Trophoblast cell (in vitro differentiated cells and primary cell): ENCODE measurements around the gene BTN3A1.

Source experiments
- DNase-seq, 2 donors: peaks; one replicate each; pipeline ENCODE4 v3.0.0-alpha.2; 2016
- H2AFZ ChIP-seq: 2 replicates; pipeline ENCODE4 v1.6.1; 2013; ENCODE audit warnings: low read length, moderate library complexity, mild to moderate bottlenecking; ENCODE audit not compliant: insufficient read depth, poor library complexity
- H2AK5ac ChIP-seq: 2 replicates; pipeline ENCODE4 v1.6.1; 2013; ENCODE audit warnings: mild to moderate bottlenecking, low read length
- H2BK120ac ChIP-seq: 2 replicates; pipeline ENCODE4 v1.6.1; 2013; ENCODE audit warnings: low read length, mild to moderate bottlenecking, moderate library complexity; ENCODE audit not compliant: insufficient read depth, poor library complexity
- H2BK12ac ChIP-seq: 2 replicates; pipeline ENCODE4 v1.6.1; 2013; ENCODE audit warnings: mild to moderate bottlenecking, low read length, moderate library complexity
- H2BK5ac ChIP-seq: 2 replicates; pipeline ENCODE4 v1.6.1; 2013; ENCODE audit warnings: low read length, low read depth, moderate library complexity, mild to moderate bottlenecking; ENCODE audit not compliant: poor library complexity
- H3K14ac ChIP-seq: 2 replicates; pipeline ENCODE4 v1.6.1; 2013; ENCODE audit warnings: mild to moderate bottlenecking, low read length
- H3K18ac ChIP-seq: 2 replicates; pipeline ENCODE4 v1.6.1; 2013; ENCODE audit warnings: mild to moderate bottlenecking, low read length
- H3K23ac ChIP-seq: 2 replicates; pipeline ENCODE4 v1.6.1; 2013; ENCODE audit warnings: low read length
- H3K27ac ChIP-seq: 2 replicates; pipeline ENCODE4 v1.5.1; 2013; ENCODE audit warnings: low read depth, mild to moderate bottlenecking, inconsistent platforms, low read length, moderate library complexity
- H3K27me3 ChIP-seq: 2 replicates; pipeline ENCODE4 v1.6.1; 2013; ENCODE audit warnings: inconsistent platforms, mild to moderate bottlenecking, low read length, moderate library complexity; ENCODE audit not compliant: insufficient read depth
- H3K36me3 ChIP-seq, 2 experiments: 1 replicate in 1 of 2; 2 replicates in 1 of 2; pipeline ENCODE4 v1.6.1; 2013; ENCODE audit warnings: low read length in 2 of 2, mild to moderate bottlenecking in 2 of 2, moderate library complexity in 1 of 2; ENCODE audit not compliant: insufficient read depth in 2 of 2, control insufficient read depth in 1 of 2
- H3K4ac ChIP-seq: 2 replicates; pipeline ENCODE4 v1.6.1; 2013; ENCODE audit warnings: low read depth, mild to moderate bottlenecking, low read length, moderate library complexity
- H3K4me1 ChIP-seq, 2 experiments: 1 replicate in 1 of 2; 2 replicates in 1 of 2; pipeline ENCODE4 v1.6.1; 2013; ENCODE audit warnings: low read length in 2 of 2, mild to moderate bottlenecking in 2 of 2, moderate library complexity in 1 of 2; ENCODE audit not compliant: insufficient read depth in 2 of 2, control insufficient read depth in 1 of 2
- H3K4me2 ChIP-seq: 2 replicates; pipeline ENCODE4 v1.6.1; 2013; ENCODE audit warnings: inconsistent platforms, mild to moderate bottlenecking, low read length, moderate library complexity
- H3K4me3 ChIP-seq: 2 replicates; pipeline ENCODE4 v1.5.1; 2013; ENCODE audit warnings: mild to moderate bottlenecking, low read depth, low read length, inconsistent platforms
- H3K79me1 ChIP-seq: one replicate; pipeline ENCODE4 v1.6.1; 2013; ENCODE audit warnings: low read length
- H3K79me2 ChIP-seq: 2 replicates; pipeline ENCODE4 v1.6.1; 2013; ENCODE audit warnings: low read length, mild to moderate bottlenecking; ENCODE audit not compliant: control insufficient read depth, insufficient read depth, poor library complexity
- H3K9ac ChIP-seq: 2 replicates; pipeline ENCODE4 v1.6.1; 2013; ENCODE audit warnings: mild to moderate bottlenecking, low read length
- H3K9me3 ChIP-seq: 2 replicates; pipeline ENCODE4 v1.6.1; 2013; ENCODE audit warnings: low read depth, mild to moderate bottlenecking, control low read depth, inconsistent platforms, low read length; ENCODE audit not compliant: insufficient read depth
- H4K12ac ChIP-seq: 2 replicates; pipeline ENCODE4 v1.6.1; 2013; ENCODE audit warnings: low read depth, mild to moderate bottlenecking, low read length, moderate library complexity
- H4K8ac ChIP-seq: 2 replicates; pipeline ENCODE4 v1.6.1; 2013; ENCODE audit warnings: low read depth, mild to moderate bottlenecking, low read length, moderate library complexity
- H4K91ac ChIP-seq: one replicate; pipeline ENCODE4 v1.6.1; 2013; ENCODE audit warnings: low read depth, mild to moderate bottlenecking, low read length, moderate library complexity
- WGBS: extraction: QIAGEN DNeasy Blood & Tissue Kit; methylation state at CpG from one replicate; pipeline ENCODE4 v1.1.7; 2013; ENCODE audit warnings: missing lambda C conversion rate; ENCODE audit not compliant: insufficient read length, insufficient coverage; ENCODE audit errors: extremely low coverage; 5-methylcytosine and 5-hydroxymethylcytosine counted together

BTN3A1 gene

DNA sequence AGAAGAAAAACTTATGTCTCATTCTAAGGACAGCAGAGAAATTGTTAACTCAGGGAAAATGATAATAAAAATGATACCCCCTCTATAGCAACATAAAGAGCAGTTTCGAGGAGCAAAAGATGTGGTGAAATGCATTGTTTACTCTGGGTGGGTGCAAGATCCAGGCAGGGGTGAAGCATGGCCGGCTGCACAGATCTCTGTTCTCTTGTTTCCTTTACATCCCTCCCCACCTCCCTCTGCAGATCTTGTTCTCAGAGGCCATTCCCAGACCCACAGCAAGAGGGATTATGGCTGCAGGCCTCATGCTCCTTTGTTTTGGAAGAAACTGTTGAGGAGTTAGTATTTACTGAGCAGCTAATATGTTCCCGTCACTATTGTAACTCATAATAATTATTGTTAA, 1.8 kb downstream of the BTN3A1 start:
- DNase-seq: no peak
- Histone ChIP-seq H3K79me1 (no peaks in the 10 kb centered on the region), H3K9ac (no peak overlapping the region), H2BK12ac (no peak overlapping the region), H2BK120ac (no peak overlapping the region), H3K9me3 (no peaks in the 10 kb centered on the region), H3K4me2 (no peak overlapping the region), H3K23ac (no peak overlapping the region), H3K36me3 (no peaks in the 10 kb centered on the region), H3K4me3 (no peak overlapping the region), H3K18ac (no peak overlapping the region), H3K79me2 (no peaks in the 10 kb centered on the region), H3K27ac (no peak overlapping the region), H4K8ac (no peak overlapping the region), H2AFZ (no peak overlapping the region), H3K27me3 (no peaks in the 10 kb centered on the region), H2BK5ac (no peak overlapping the region), H3K4ac (no peak overlapping the region), H2AK5ac (no peak overlapping the region), H4K12ac (no peak overlapping the region), H3K4me1 (no peaks in the 10 kb centered on the region), H3K14ac (no peak overlapping the region), H4K91ac (no peak overlapping the region)
- no CpG with 5 or more reads among the region's 3 CpGs for WGBS

GRCh38 chr6:26404546-26404945, 2.5 kb downstream of the BTN3A1 start:
- Histone ChIP-seq H2BK5ac (no peak overlapping the region), H4K12ac (no peak overlapping the region), H2BK12ac (no peak overlapping the region), H3K18ac (no peak overlapping the region), H2BK120ac (no peak overlapping the region), H3K79me2 (no peaks in the 10 kb centered on the region), H3K4me3 (no peak overlapping the region), H4K91ac (no peak overlapping the region), H3K4me1 (no peaks in the 10 kb centered on the region), H3K27ac (no peak overlapping the region), H3K27me3 (no peaks in the 10 kb centered on the region), H3K9me3 (no peaks in the 10 kb centered on the region), H3K4me2 (no peak overlapping the region), H3K9ac (no peak overlapping the region), H3K4ac (no peak overlapping the region), H3K36me3 (no peaks in the 10 kb centered on the region), H3K79me1 (no peaks in the 10 kb centered on the region), H3K14ac (no peak overlapping the region), H3K23ac (no peak overlapping the region), H2AK5ac (no peak overlapping the region), H2AFZ (no peak overlapping the region), H4K8ac (no peak overlapping the region)
- DNase-seq: no peak
- no CpG with 5 or more reads among the region's 3 CpGs for WGBS

GRCh38 chr6:26408828-26409730, 7.0 kb downstream of the BTN3A1 start:
- WGBS: no CpG with 5 or more reads among the region's 10 CpGs
- no peak overlapping the region for H3K9ac ChIP-seq
- H3K14ac ChIP-seq: no peak overlapping the region

DNA sequence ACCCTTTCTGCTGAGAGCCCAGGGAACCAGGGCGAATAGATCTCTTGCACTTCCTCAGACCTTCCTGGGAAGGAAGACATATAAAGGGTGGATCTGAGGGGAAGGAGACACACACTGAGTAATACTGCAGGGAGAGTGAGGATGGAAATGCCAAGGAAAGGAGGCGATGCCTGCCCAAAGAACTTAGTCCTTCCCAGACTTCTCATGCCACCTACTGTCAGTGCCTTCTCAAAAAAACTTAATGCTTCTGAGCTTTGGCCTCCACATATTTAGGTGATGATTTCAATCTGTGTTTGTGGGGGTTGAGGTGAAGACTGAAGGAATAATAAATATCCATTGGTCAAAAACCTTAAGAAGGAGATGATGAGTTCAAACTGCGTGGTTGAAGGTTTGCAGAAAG, 9.7 kb downstream of the BTN3A1 start:
- Histone ChIP-seq H3K23ac (no peak overlapping the region), H3K4ac (no peak overlapping the region), H2AK5ac (no peak overlapping the region), H3K4me2 (no peak overlapping the region), H3K27me3 (no peaks in the 10 kb centered on the region), H3K4me3 (no peak overlapping the region), H2BK5ac (no peak overlapping the region), H4K8ac (no peak overlapping the region), H3K9ac (no peak overlapping the region), H4K12ac (no peak overlapping the region), H2BK120ac (no peak overlapping the region), H3K79me2 (no peaks in the 10 kb centered on the region), H2BK12ac (no peak overlapping the region), H4K91ac (no peak overlapping the region), H3K9me3 (peaks cover 1% of the 10 kb centered on the region), H3K36me3 (no peaks in the 10 kb centered on the region), H3K79me1 (no peaks in the 10 kb centered on the region), H2AFZ (no peak overlapping the region), H3K27ac (no peak overlapping the region), H3K4me1 (no peaks in the 10 kb centered on the region), H3K14ac (no peak overlapping the region), H3K18ac (no peak overlapping the region)
- DNase-seq: no peak
- WGBS: no CpG with 5 or more reads among the region's 3 CpGs

More at GRCh38 chr6:26408828-26409730, 7.0 kb downstream of the BTN3A1 start:
- Histone ChIP-seq H3K4me1 (no peaks in the 10 kb centered on the region), H2BK120ac (no peak overlapping the region), H2AFZ (no peak overlapping the region), H3K4me2 (no peak overlapping the region), H3K4ac (no peak overlapping the region), H3K4me3 (no peak overlapping the region), H3K27ac (no peak overlapping the region), H3K36me3 (no peaks in the 10 kb centered on the region), H3K27me3 (no peaks in the 10 kb centered on the region), H3K79me1 (no peaks in the 10 kb centered on the region), H4K91ac (no peak overlapping the region), H3K9me3 (no peaks in the 10 kb centered on the region), H3K23ac (no peak overlapping the region), H4K8ac (peak overlapping the region; percentile 62), H3K18ac (no peak overlapping the region), H2BK5ac (no peak overlapping the region), H4K12ac (no peak overlapping the region), H2AK5ac (no peak overlapping the region), H3K79me2 (no peaks in the 10 kb centered on the region), H2BK12ac (no peak overlapping the region)
- DNase-seq: no peak
